ENCODE measurements around the gene PLET1.

PLET1 gene

DNA sequence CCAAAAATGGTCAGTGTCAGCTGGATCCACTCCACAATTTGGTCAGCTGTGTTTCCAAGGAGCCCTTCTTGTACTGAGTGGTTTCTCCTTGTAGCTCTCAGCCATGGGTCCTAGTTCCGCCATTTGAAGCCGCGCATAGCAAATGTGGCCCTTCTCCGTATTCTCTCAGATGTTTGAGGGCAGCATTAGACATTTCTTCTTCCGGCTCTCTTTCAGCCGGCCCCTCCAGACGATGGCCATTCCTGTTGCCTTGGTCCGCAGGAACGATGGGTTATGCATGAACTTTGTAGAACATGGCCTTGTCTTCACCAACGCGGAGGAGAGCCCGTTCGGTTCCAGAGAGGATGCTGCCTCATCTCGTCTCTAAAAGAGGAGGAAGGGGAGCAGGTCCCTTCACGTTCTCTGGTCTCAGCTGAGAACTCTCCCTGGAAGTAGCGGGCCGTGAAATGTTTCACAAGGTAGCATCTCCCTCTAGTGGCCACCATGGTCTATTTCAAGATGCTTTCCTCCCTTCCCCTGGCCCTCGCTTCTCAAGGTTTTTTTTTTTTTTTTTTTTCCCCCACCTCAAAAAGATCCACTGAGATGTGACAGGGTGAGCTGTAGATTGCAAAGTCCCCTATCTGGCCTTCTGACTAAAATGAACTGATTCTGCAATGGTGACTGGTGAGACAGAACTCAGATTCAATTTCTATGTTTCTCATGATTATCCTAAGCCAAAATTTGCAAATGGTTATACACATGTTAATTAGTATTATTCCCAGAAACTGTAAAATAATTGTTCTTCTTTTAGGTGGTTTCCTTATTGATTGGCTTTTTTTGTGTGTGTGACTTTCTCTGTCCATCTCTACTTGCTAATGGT lies 19.8 kb upstream of the PLET1 start:
- peak; percentile 90 for DNase-seq

GRCh38 chr11:112279901-112280267 lies 19.2 kb upstream of the PLET1 start:
- DNase-seq, result peak; percentile 71

GRCh38 chr11:112278803-112279202 lies 18.1 kb upstream of the PLET1 start:
- DNase-seq, result no peak

- DNase-seq, result no peak
Measured at GRCh38 chr11:112277941-112278340, 17.3 kb upstream of the PLET1 start.

- no peak for DNase-seq
Measured at GRCh38 chr11:112277029-112277428, 16.4 kb upstream of the PLET1 start.

DNA sequence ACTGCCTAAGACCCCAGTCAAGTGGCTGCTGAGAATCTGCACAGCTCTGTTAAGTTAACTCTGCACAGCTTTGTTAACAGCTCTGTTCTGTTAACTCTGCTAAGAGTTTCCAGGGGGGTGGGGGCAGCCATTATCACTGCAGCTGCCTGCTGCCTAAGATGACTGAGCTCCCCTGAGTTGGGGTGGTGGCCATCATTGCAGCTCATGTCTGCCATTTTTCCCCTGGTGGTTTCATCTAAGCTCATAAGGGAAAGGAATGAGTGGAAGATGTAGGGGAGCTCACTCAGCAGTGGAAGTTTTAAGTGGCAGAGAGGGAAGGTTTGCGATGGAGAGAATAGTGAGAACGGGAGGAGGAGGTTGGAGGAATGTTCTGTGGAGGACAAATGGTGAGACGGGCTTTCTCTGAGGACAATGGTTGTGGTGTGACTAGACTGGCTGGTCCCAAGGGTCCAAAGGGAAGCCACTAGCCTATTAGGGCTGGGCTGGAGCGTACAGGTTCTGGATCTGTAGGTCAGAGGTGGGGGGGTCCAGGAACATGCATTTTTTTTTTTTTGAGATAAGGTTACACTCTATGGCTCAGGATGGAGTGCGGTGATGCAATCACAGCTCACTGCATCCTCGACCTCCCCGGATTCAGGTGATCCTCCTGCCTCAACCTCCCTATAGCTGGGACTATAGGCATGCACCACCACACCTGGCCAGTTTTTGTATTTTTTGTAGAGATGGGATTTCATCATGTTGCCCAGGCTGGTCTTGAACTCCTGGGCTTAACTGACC lies 13.5 kb upstream of the PLET1 start:
- DNase-seq, result no peak

DNA sequence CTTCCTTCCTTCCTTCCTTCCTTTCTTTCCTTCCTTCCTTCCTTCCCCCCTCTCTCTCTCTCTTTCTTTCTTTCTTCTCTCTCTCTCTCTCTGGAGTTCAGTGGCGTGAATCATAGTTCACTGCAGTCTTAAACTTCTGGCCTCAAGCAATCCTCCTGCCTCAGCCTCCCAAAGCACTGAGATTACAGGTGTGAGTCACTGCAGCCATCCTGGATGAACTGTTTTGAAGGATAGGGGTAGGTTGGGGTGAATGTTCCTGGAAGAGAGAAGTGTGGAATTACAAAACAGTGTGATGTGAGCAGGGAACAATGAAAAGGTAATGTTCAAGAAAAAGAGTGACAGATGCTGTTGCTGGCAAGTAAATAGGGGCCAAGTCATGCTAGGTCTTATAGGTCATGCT lies 12.4 kb upstream of the PLET1 start:
- no peak for DNase-seq

DNA sequence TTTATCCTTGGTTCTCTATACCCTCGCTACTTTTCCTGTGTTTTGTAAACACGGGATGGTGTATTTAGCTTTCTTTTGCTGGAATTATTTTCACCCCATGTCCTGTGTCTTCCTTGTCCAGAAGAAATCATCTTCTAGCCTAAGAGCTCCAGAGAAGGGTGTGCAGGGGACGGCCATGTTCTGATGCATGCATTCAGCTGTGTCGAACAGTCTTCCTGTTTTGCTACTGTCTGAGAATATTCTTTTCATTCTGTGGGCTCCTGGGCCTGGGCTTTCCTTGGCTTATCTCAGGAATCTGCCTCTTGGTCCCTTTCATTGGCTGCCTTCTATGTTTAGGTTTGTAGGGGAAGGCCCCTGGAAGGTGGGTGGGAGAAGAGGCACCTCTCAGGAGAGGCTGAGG lies 10.6 kb upstream of the PLET1 start:
- no peak for DNase-seq

DNA sequence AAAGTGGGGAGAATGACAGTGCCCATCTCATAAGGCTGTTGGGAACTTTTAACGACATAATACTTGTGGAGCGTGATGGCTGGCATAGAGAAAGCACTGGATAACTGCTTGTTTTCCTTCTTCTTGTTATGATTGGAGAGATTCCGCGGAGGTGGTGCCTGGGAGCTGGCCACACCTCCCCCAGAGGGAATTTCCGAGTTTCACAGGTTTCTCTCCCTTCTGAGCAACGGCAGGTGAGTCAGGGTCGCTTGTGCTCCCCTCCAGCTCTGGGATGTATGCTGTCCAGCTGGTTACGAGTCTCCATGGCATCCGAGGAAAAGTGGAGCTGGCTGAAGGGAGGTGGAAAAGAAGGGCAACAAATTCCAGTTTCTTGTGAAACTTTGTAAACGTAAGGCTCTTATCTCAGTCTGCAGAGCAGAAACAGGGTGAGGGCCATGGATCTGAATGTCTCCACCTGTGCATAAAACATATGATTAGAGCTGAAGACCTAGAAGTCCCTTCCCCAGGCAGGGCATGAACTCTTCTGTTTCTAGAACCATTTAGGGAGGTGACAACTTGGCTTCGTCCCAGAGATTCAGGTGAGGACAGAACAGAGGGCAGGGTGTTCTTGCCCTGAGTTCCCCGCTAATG lies 10.0 kb upstream of the PLET1 start:
- DNase-seq, result peak; percentile 63

DNA sequence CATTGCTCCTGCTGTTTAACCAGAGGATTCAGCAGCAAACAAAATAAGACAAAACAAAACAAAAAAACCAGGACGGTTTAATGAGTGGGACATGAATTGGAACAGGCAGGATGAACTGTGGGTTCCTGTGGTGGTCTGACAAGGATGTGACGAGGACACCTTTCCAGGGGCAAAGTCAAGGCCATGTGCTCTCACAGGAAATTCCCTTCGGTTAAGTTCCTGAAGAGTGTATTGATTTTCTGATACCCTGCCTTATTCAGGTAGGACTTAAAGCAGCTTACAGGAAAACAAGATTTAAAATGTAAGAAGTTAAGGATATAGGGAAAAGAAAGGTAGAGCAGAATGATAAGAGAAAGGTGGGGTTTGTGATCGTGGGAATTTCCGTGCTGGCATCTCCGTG lies 8.5 kb upstream of the PLET1 start:
- no peak for DNase-seq

DNA sequence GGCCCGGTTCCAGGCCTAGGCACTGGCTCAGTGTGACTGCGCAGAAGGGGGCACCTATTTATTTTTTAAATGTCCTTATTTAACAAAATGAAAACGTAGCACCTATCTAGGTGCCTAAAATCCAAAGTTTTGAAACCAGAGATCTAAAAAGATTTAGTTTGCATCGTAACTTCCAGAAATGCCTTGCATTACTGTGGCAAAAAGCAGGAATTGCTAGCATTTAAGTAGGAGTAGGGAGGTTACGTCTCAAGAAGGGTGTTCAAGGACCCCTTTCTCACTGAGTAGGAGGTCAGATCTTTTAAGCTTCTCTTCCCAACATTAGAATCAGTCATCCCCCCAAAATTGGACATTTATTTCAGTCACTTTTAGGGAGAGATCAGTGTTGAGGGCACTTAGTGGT lies 7.7 kb upstream of the PLET1 start:
- DNase-seq, result no peak

DNA sequence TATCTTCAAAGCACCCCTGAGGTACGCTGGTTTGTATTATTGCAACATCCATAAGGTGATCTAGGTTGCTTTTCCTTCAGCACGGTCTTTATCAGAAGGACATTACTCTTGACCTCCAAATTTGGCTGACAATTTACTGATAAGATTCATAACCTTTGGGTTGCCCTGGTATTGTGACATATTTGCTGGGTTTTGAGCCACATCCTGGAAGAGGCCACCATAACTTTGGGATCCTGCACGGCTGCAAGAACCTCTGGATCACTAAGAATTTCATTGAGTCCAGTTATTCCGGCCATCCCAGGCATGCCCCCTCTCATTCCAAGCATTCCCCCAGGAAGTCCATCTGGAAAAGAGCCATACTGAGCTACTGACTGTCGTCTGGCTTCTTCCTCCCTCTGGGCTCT lies 6.5 kb upstream of the PLET1 start:
- no peak for DNase-seq

- no peak for DNase-seq
Measured at GRCh38 chr11:112266410-112266778, 5.7 kb upstream of the PLET1 start.

GRCh38 chr11:112265659-112266409 lies 5.2 kb upstream of the PLET1 start:
- no peak for DNase-seq

DNA sequence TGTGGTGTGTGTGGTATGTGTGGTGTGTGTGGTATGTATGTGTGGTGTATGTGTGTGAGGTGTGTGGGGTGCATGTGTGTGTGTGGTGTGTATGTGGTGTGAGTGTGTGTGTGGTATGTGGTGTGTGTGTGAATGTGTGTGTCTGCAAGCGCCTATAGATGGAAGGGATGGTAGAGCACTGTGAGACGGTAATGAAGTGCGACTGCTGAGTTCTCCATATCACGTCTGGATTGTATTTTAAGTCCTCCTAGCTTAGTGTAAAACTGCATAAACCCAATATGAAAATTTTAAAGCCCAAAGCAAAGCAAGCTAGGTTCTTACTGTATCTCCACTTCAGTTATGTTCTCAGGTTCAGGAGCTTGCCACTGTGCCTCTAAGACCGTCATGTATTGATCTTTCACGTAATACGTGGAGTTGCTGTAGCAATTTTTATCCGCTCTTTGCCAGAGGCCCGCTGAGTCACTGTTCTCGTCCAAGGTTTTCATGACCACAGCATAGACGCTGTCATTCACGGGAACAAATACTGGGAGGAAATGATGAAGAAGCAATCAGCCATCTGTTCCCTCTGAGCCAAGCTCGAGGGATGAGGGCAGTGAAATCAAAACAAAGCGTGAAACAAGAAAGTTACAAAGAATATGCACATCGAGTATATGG lies 5.5 kb downstream of the PLET1 start:
- peak; percentile 32 for DNase-seq

GRCh38 chr11:112253605-112254242 lies 6.9 kb downstream of the PLET1 start:
- no peak for DNase-seq

- DNase-seq, result no peak
Measured at GRCh38 chr11:112249871-112250610, 10.6 kb downstream of the PLET1 start.

DNA sequence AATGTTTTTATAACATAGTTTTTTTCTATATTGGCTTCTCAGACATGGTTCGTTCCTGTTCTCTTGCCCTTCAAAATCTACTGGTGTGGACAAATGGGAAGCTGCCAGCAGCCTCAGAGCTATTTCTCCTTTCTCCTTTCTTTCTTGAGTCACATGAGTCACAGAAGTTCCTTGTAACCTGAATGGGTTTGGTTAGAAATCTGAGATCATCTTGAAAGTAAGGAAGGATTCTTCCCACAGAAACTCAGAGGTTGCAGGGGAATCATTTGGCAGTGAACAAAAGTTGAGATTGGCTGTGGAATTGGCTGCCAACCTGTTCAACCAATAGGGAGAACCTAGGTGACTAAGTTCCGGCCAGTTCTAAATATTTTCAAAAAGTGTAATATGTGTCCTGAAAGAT lies 12.5 kb downstream of the PLET1 start:
- DNase-seq, result no peak

DNA sequence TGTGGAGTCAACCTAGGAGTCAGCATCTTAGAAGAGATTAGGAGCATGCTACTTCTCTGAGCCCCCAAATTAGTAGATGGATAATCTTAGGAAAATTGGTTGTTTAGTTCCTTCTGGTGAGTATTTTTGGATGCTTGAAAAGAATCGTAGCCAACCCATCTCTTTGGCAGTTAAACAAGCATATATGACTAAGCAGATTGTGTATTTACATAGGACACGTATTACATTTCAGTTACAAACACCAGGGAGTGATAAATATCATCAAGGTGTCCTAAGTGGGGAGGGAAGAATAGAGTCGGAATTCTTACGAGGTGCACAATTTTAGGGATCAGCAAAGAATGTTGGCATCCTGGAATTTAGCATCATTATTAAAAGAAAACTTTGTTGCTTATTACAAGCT lies 13.5 kb downstream of the PLET1 start:
- DNase-seq, result no peak

GRCh38 chr11:112241486-112241885 lies 19.2 kb downstream of the PLET1 start:
- DNase-seq, result no peak

- DNase-seq, result no peak
Measured at GRCh38 chr11:112238041-112238440, 22.6 kb downstream of the PLET1 start.

Data from NCI-H146 (cell line).